RWPE1 (cell line): ENCODE measurements around the gene EIPR1.

Experiments used
- CTCF ChIA-PET: fragments of 350-600 bp; sonication (Branson Sonifier 250); formaldehyde crosslinking; extraction: SDS; loops from one replicate; lab custom pipeline; 2021; lab: Yijun Ruan, JAX
- POLR2A ChIA-PET: fragments of 400-600 bp; formaldehyde crosslinking; extraction: SDS; loops from one replicate; lab custom pipeline; 2020; ENCODE audit warnings: antibody characterized with exemption; ENCODE audit not compliant: low non-redundant PET; lab: Yijun Ruan, JAX
- DNase-seq: peaks from one replicate; pipeline ENCODE4 v3.0.0; 2012; ENCODE audit warnings: low spot score
- H3K27ac ChIP-seq: fragments of 450-650 bp; 2 replicates; pipeline ENCODE4 v1.5.1; 2017
- TF ChIP-seq, protein P1 (sequence below): fragments of 450-650 bp; conservative IDR thresholded peaks from 2 replicates; pipeline ENCODE4 v1.5.1; 2017; ENCODE audit warnings: low read depth, mild to moderate bottlenecking

EIPR1 gene

DNA sequence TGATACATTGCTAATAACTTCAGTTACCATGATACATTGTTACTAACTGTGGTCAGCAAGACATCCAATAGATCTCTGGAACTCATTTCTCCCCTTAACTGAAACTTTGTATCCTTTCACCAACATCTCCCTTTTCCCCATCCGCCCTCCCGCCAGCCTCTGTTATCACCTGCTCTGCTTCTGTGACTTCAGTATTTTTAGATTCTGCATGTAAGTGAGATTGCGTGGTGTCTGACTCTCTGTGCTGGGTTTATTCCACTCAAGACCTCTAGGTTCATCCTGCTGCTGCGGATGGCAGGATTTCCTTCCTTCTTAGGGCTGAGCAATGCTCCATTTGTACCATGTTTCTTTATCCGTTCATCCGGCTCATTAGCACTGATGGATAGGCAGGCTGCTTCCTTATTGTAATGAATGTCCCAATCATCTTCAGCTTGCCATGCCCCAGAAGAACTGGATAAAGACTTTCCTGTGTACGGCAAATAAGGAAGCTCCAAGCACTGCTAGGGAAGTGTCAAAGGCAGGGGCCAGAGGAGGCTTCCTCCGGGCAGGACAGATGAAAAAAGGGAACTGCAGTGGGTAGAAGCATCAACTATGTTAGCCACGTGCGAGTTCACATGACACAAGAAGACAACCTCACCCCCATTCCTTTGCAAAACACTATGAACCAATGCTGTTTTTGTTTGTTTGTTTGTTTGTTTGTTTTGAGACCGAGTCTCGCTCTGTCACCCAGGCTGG, 113.4 kb downstream of the EIPR1 start:
- DNase-seq, result no peak
- H3K27ac ChIP-seq, result no peak overlapping the region
- POLR2A ChIA-PET, result no interaction called here
- CTCF ChIA-PET, result no interaction called here
- TF ChIP-seq, protein P1, sequence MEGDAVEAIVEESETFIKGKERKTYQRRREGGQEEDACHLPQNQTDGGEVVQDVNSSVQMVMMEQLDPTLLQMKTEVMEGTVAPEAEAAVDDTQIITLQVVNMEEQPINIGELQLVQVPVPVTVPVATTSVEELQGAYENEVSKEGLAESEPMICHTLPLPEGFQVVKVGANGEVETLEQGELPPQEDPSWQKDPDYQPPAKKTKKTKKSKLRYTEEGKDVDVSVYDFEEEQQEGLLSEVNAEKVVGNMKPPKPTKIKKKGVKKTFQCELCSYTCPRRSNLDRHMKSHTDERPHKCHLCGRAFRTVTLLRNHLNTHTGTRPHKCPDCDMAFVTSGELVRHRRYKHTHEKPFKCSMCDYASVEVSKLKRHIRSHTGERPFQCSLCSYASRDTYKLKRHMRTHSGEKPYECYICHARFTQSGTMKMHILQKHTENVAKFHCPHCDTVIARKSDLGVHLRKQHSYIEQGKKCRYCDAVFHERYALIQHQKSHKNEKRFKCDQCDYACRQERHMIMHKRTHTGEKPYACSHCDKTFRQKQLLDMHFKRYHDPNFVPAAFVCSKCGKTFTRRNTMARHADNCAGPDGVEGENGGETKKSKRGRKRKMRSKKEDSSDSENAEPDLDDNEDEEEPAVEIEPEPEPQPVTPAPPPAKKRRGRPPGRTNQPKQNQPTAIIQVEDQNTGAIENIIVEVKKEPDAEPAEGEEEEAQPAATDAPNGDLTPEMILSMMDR, result no peak

DNA sequence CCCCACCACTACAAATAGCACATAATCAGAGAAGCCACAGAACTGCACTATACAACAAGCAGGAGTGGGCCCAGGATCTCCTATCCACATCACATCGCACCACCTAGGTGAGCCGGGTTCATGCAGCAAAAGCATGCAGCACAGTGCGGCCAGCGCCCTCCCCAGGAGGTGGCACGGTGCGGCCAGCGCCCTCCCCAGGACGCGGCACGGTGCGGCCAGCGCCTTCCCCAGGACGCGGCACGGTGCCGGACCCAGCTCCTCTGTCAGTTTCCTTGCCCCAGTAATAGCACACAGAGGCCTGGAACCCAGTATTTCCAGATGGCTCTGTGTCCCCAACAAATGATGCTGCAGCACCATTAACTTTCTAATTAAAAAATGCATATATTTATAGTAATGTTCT, 114.1 kb downstream of the EIPR1 start:
- CTCF ChIA-PET, result no interaction called here
- POLR2A ChIA-PET, result no interaction called here
- DNase-seq, result no peak
- no peak overlapping the region for H3K27ac ChIP-seq
- TF ChIP-seq, protein P1, result no peak

DNA sequence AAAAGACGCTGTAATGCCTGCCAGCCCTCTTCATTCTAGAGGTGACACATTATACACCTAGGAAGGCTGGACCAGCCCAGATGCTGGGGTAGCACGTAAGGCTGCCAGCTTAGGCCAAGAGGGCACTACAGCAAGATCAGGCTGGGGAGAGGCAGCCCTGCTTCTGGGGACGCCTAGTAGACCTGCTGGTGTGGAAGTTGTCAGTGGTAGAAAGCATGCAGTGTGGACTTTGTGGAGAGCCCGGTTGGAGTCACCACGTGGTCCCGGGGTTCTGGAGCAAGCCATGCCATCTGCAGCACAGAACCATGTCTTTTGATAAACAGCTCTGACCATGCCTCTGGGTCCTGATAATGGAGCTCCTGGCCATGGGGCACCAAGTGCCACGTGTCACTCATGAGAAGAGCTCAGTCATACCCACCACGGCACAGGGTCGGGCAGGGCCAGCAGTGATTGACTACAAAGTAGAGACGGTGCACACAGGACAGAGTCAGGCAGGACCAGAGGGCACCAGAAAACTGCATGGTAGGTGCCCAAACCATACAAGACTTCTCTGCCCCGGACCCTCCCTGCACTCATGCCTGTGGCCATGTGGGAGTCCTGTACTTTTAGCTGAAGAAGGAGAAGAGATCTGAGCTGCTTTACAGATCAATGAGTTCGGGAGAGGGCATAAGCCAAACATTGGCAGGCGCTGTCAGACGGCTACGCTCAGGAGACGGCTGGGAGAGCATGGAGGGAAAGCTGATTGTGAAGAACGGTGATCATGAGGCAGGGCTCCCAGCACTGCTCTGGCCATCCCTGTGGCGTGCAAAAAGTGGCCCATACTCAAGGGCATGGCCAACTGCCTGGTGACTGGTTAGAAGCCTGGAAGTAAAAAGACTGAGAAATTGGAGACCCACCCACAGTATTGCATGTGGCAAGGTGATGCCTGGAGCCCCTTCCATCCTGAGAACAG, 114.9 kb downstream of the EIPR1 start:
- no peak overlapping the region for H3K27ac ChIP-seq
- ChIA-PET POLR2A (no interaction called here), CTCF (no interaction called here)
- no peak for DNase-seq
- TF ChIP-seq, protein P1, result no peak

DNA sequence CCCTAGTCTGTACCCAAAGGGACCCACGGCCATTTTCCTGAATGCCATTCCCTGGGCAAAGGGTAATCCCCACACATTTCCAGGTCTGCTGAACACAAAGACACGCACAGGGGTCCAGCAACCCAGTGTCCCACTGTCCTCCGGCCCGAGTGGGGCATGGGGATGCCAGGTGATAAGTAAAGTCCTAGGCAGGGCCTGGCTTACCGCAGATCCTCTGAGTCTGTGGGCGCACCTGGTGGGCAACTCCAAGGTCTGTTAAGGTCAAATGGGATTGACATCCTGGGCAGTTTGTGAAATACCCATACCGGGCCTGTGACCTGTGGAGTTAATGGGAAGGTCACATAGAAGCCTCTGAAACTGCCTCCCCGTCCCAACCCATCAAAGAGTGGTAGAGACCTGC, 116.1 kb downstream of the EIPR1 start:
- DNase-seq, result no peak
- CTCF ChIA-PET, result no interaction called here
- POLR2A ChIA-PET, result no interaction called here
- H3K27ac ChIP-seq, result no peak overlapping the region
- TF ChIP-seq, protein P1, result no peak

DNA sequence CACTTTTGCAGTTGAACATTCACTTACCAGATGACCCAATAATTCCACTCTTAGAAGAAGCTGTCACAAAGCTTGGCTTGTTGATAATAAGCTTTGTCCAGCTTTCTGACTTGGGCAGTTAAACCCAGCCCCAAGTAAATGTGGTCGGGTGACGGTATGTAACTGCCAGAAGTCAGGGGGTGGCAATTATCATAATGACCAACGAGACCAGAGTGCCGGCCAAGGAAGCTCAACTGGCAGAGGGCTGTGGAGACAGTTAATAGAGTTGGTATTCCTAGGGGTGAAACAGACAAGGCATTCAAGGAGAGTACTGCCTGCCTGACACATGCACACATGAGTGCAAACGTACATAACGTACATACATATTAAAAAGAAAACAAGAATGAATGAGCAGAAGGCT, 116.7 kb downstream of the EIPR1 start:
- TF ChIP-seq, protein P1, result no peak
- CTCF ChIA-PET, result no interaction called here
- H3K27ac ChIP-seq, result no peak overlapping the region
- DNase-seq, result no peak
- POLR2A ChIA-PET, result no interaction called here

DNA sequence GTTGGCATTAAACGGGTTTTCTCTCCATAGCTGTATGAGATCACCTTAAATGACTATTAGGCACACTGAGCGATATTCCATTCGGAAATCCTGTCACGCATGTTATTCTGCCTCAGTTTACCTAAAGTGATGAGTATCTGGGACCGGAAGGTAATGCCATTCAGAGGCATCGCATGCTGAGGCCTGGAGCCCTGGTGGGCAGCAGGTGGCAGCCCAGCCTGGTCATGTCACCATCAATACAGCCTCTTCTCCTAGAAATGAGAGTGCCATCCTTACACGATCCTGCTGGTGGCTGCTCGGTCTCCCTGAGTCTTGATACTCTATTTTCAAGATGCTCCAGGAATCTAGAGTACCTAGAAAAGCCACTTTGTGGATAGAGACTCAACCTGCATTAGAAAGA, 119.8 kb downstream of the EIPR1 start:
- ChIA-PET POLR2A (no interaction called here), CTCF (no interaction called here)
- DNase-seq, result no peak
- no peak overlapping the region for H3K27ac ChIP-seq
- TF ChIP-seq, protein P1, result no peak
